ENCODE data around the gene NRIP1.

Gene NRIP1

GRCh38 chr21:15022608-15023261 lies 42.1 kb downstream of the NRIP1 start:
- no peak for DNase-seq (ENCODE audit: low spot score in 2 of 2)
- ATAC-seq (ENCODE audit: low read depth): no peak
- Mint-ChIP-seq H3K36me3 (peaks cover 17% of the 10 kb centered on the region), H3K4me3 (no peak overlapping the region), H3K4me1 (peaks cover 19% of the 10 kb centered on the region), H3K27me3 (no peaks in the 10 kb centered on the region), H3K9me3 (no peaks in the 10 kb centered on the region), H3K27ac (no peak overlapping the region)

- Mint-ChIP-seq H3K4me1 (peaks cover 21% of the 10 kb centered on the region), H3K27ac (no peak overlapping the region), H3K27me3 (no peaks in the 10 kb centered on the region), H3K4me3 (no peak overlapping the region), H3K9me3 (no peaks in the 10 kb centered on the region), H3K36me3 (peaks cover 20% of the 10 kb centered on the region)
- no peak for DNase-seq (ENCODE audit: low spot score in 2 of 2)
- ATAC-seq (ENCODE audit: low read depth): no peak
These were observed 44.0 kb downstream of the NRIP1 start for GRCh38 chr21:15020797-15021196.

GRCh38 chr21:15018382-15018781 lies 46.4 kb downstream of the NRIP1 start:
- no peak for DNase-seq (ENCODE audit: low spot score in 2 of 2)
- ATAC-seq (ENCODE audit: low read depth): no peak
- no peak overlapping the region for H3K4me3 Mint-ChIP-seq
- no peaks in the 10 kb centered on the region for H3K9me3 Mint-ChIP-seq
- peaks cover 14% of the 10 kb centered on the region for H3K36me3 Mint-ChIP-seq
- no peaks in the 10 kb centered on the region for H3K27me3 Mint-ChIP-seq
- H3K27ac Mint-ChIP-seq: no peak overlapping the region
- peaks cover 14% of the 10 kb centered on the region for H3K4me1 Mint-ChIP-seq

GRCh38 chr21:15015622-15016471 lies 49.0 kb downstream of the NRIP1 start:
- peaks cover 6% of the 10 kb centered on the region for H3K36me3 Mint-ChIP-seq
- H3K4me1 Mint-ChIP-seq: peaks cover 12% of the 10 kb centered on the region
- DNase-seq (ENCODE audit: low spot score in 2 of 2) (no peak), ATAC-seq (ENCODE audit: low read depth) (no peak)
- no peak overlapping the region for H3K27ac Mint-ChIP-seq
- H3K9me3 Mint-ChIP-seq: no peaks in the 10 kb centered on the region
- no peak overlapping the region for H3K4me3 Mint-ChIP-seq
- H3K27me3 Mint-ChIP-seq: no peaks in the 10 kb centered on the region

GRCh38 chr21:15014221-15014620 lies 50.6 kb downstream of the NRIP1 start:
- Mint-ChIP-seq H3K27me3 (no peaks in the 10 kb centered on the region), H3K27ac (no peak overlapping the region), H3K4me1 (peaks cover 16% of the 10 kb centered on the region), H3K9me3 (no peaks in the 10 kb centered on the region), H3K4me3 (no peak overlapping the region), H3K36me3 (peaks cover 12% of the 10 kb centered on the region)
- no peak for DNase-seq (ENCODE audit: low spot score in 2 of 2)
- no peak for ATAC-seq (ENCODE audit: low read depth)

GRCh38 chr21:15011967-15012366 lies 52.8 kb downstream of the NRIP1 start:
- peaks cover 14% of the 10 kb centered on the region for H3K4me1 Mint-ChIP-seq
- H3K4me3 Mint-ChIP-seq: no peak overlapping the region
- no peaks in the 10 kb centered on the region for H3K27me3 Mint-ChIP-seq
- ATAC-seq (ENCODE audit: low read depth) (no peak), DNase-seq (ENCODE audit: low spot score in 2 of 2) (no peak)
- peaks cover 21% of the 10 kb centered on the region for H3K36me3 Mint-ChIP-seq
- peaks cover 4% of the 10 kb centered on the region for H3K9me3 Mint-ChIP-seq
- H3K27ac Mint-ChIP-seq: no peak overlapping the region

GRCh38 chr21:15010645-15011044 lies 54.2 kb downstream of the NRIP1 start:
- no peak for ATAC-seq (ENCODE audit: low read depth)
- Mint-ChIP-seq H3K36me3 (peaks cover 19% of the 10 kb centered on the region), H3K27me3 (no peaks in the 10 kb centered on the region), H3K4me1 (peaks cover 16% of the 10 kb centered on the region), H3K9me3 (peaks cover 4% of the 10 kb centered on the region), H3K27ac (no peak overlapping the region), H3K4me3 (no peak overlapping the region)
- no peak for DNase-seq (ENCODE audit: low spot score in 2 of 2)

- Mint-ChIP-seq H3K4me1 (peaks cover 16% of the 10 kb centered on the region), H3K4me3 (no peak overlapping the region), H3K27me3 (no peaks in the 10 kb centered on the region), H3K36me3 (peaks cover 19% of the 10 kb centered on the region), H3K9me3 (peaks cover 4% of the 10 kb centered on the region), H3K27ac (no peak overlapping the region)
- ATAC-seq (ENCODE audit: low read depth): no peak
- no peak for DNase-seq (ENCODE audit: low spot score in 2 of 2)
These were observed 54.9 kb downstream of the NRIP1 start for GRCh38 chr21:15009837-15010363.

- H3K9me3 Mint-ChIP-seq: peaks cover 4% of the 10 kb centered on the region
- no peak for ATAC-seq (ENCODE audit: low read depth)
These were observed 57.0 kb downstream of the NRIP1 start for GRCh38 chr21:15007716-15008296.

GRCh38 chr21:15006594-15007230 lies 58.1 kb downstream of the NRIP1 start:
- ATAC-seq (ENCODE audit: low read depth) (no peak), DNase-seq (ENCODE audit: low spot score in 2 of 2) (no peak)
- no peaks in the 10 kb centered on the region for H3K27me3 Mint-ChIP-seq
- H3K36me3 Mint-ChIP-seq: peaks cover 22% of the 10 kb centered on the region
- peaks cover 4% of the 10 kb centered on the region for H3K9me3 Mint-ChIP-seq
- H3K27ac Mint-ChIP-seq: no peak overlapping the region
- H3K4me1 Mint-ChIP-seq: peaks cover 29% of the 10 kb centered on the region
- H3K4me3 Mint-ChIP-seq: no peak overlapping the region

More at GRCh38 chr21:15007716-15008296, 57.0 kb downstream of the NRIP1 start:
- Mint-ChIP-seq H3K36me3 (peaks cover 22% of the 10 kb centered on the region), H3K4me3 (no peak overlapping the region), H3K4me1 (peaks cover 21% of the 10 kb centered on the region), H3K27me3 (no peaks in the 10 kb centered on the region), H3K27ac (no peak overlapping the region)
- no peak for DNase-seq (ENCODE audit: low spot score in 2 of 2)

- ATAC-seq (ENCODE audit: low read depth): no peak
- H3K27ac Mint-ChIP-seq: no peak overlapping the region
These were observed 59.4 kb downstream of the NRIP1 start for GRCh38 chr21:15005391-15005790.

GRCh38 chr21:15004721-15005370 lies 60.0 kb downstream of the NRIP1 start:
- H3K36me3 Mint-ChIP-seq: peaks cover 18% of the 10 kb centered on the region
- no peak overlapping the region for H3K27ac Mint-ChIP-seq
- peaks cover 4% of the 10 kb centered on the region for H3K9me3 Mint-ChIP-seq
- peaks cover 31% of the 10 kb centered on the region for H3K4me1 Mint-ChIP-seq
- H3K27me3 Mint-ChIP-seq: no peaks in the 10 kb centered on the region
- ATAC-seq (ENCODE audit: low read depth) (no peak), DNase-seq (ENCODE audit: low spot score in 2 of 2) (no peak)
- H3K4me3 Mint-ChIP-seq: no peak overlapping the region

More at GRCh38 chr21:15005391-15005790, 59.4 kb downstream of the NRIP1 start:
- Mint-ChIP-seq H3K36me3 (peaks cover 18% of the 10 kb centered on the region), H3K9me3 (peaks cover 4% of the 10 kb centered on the region), H3K27me3 (no peaks in the 10 kb centered on the region), H3K4me3 (no peak overlapping the region), H3K4me1 (peaks cover 27% of the 10 kb centered on the region)
- no peak for DNase-seq (ENCODE audit: low spot score in 2 of 2)

- no peak overlapping the region for H3K4me3 Mint-ChIP-seq
- H3K9me3 Mint-ChIP-seq: peaks cover 4% of the 10 kb centered on the region
- DNase-seq (ENCODE audit: low spot score in 2 of 2) (no peak), ATAC-seq (ENCODE audit: low read depth) (no peak)
- H3K27me3 Mint-ChIP-seq: no peaks in the 10 kb centered on the region
- no peak overlapping the region for H3K27ac Mint-ChIP-seq
- peaks cover 30% of the 10 kb centered on the region for H3K4me1 Mint-ChIP-seq
- peaks cover 15% of the 10 kb centered on the region for H3K36me3 Mint-ChIP-seq
These were observed 61.2 kb downstream of the NRIP1 start for GRCh38 chr21:15003463-15004135.
